Karpas-422 (cell line): Measurements from ENCODE around the gene MACROD2. TPM values are rescaled to one million over a fixed set of nuclear protein-coding genes. Genes with fewer than 3 reads are reported as not detected.

Source experiments
- DNase-seq: peaks from one replicate; pipeline ENCODE4 v3.0.0-alpha.2; 2015
- H2AFZ ChIP-seq: fragments of 200-600 bp; sonication (generic); 2 replicates; pipeline ENCODE4 v1.6.1; 2014; ENCODE audit warnings: antibody characterized with exemption, low read length, mixed read lengths
- H3K27ac ChIP-seq: fragments of 200-600 bp; sonication (generic); 2 replicates; pipeline ENCODE4 v1.5.1; 2014; ENCODE audit warnings: mild to moderate bottlenecking, low read length, moderate library complexity
- H3K27me3 ChIP-seq: fragments of 200-600 bp; sonication (generic); 2 replicates; pipeline ENCODE4 v1.6.1; 2014; ENCODE audit warnings: low read length, mixed read lengths
- H3K36me3 ChIP-seq: fragments of 200-600 bp; sonication (generic); 2 replicates; pipeline ENCODE4 v1.6.1; 2014; ENCODE audit warnings: low read length, mixed read lengths; ENCODE audit not compliant: insufficient read depth
- H3K4me1 ChIP-seq: fragments of 200-600 bp; sonication (generic); 2 replicates; pipeline ENCODE4 v1.6.1; 2014; ENCODE audit warnings: mild to moderate bottlenecking, low read length, mixed read lengths
- H3K4me2 ChIP-seq: fragments of 200-600 bp; sonication (generic); 2 replicates; pipeline ENCODE4 v1.6.1; 2014; ENCODE audit warnings: low read length, low read depth, mild to moderate bottlenecking; ENCODE audit not compliant: poor library complexity, severe bottlenecking
- H3K4me3 ChIP-seq: fragments of 200-600 bp; sonication (generic); 2 replicates; pipeline ENCODE4 v1.5.1; 2014; ENCODE audit warnings: mild to moderate bottlenecking, antibody characterized with exemption, low read length, mixed read lengths
- H3K79me2 ChIP-seq: fragments of 200-600 bp; sonication (generic); 2 replicates; pipeline ENCODE4 v1.6.1; 2014; ENCODE audit warnings: mild to moderate bottlenecking, low read length, mixed read lengths
- H3K9ac ChIP-seq: fragments of 200-600 bp; sonication (generic); 2 replicates; pipeline ENCODE4 v1.6.0; 2014; ENCODE audit warnings: low read length
- H3K9me2 ChIP-seq: fragments of 200-600 bp; sonication (generic), shearing (Covaris generic); replicated peaks from 2 replicates; pipeline ENCODE4 v1.6.0; 2014; ENCODE audit warnings: mild to moderate bottlenecking, low read length, moderate library complexity; ENCODE audit not compliant: insufficient read depth
- H3K9me3 ChIP-seq: fragments of 300-700, 200-600 bp; sonication (generic); 2 replicates; pipeline ENCODE4 v1.6.1; 2014; ENCODE audit warnings: low read length, mixed read lengths
- H4K20me1 ChIP-seq: fragments of 200-600 bp; sonication (generic); 2 replicates; pipeline ENCODE4 v1.6.1; 2014; ENCODE audit warnings: mild to moderate bottlenecking, antibody characterized with exemption, low read length, low read depth; ENCODE audit not compliant: insufficient read depth
- total RNA-seq: library from RNA; depleted of rRNA; stranded (reverse); fragments of >200 nt; shearing (Covaris generic); gene quantifications from 2 replicates; pipeline ENCODE4 v1.2.3, GENCODE V29; 2014; ENCODE audit warnings: low replicate concordance

MACROD2 gene
- total RNA-seq, 1 experiment from 2014 or later: 0.15 TPM

- Histone ChIP-seq H3K4me3 (peak overlapping the region; percentile 67), H2AFZ (peak overlapping the region; percentile 47), H3K9ac (peak overlapping the region; percentile 67)
Measured at GRCh38 chr20:15923030-15923776, 1927.9 kb downstream of the MACROD2 start.

GRCh38 chr20:15924556-15924955, 1929.2 kb downstream of the MACROD2 start:
- peaks cover 53% of the 10 kb centered on the region for H3K4me1 ChIP-seq
- no peak for DNase-seq
- H3K4me3 ChIP-seq: no peak overlapping the region
- no peaks in the 10 kb centered on the region for H3K9me2 ChIP-seq
- H3K9me3 ChIP-seq: no peaks in the 10 kb centered on the region; the same call in 1 of the 2 replicates
- H3K79me2 ChIP-seq: peaks cover 32% of the 10 kb centered on the region
- no peak overlapping the region for H3K4me2 ChIP-seq
- no peaks in the 10 kb centered on the region for H3K27me3 ChIP-seq
- no peak overlapping the region for H2AFZ ChIP-seq
- no peaks in the 10 kb centered on the region for H4K20me1 ChIP-seq
- H3K36me3 ChIP-seq: no peaks in the 10 kb centered on the region
- H3K9ac ChIP-seq: no peak overlapping the region
- H3K27ac ChIP-seq: no peak overlapping the region

More at GRCh38 chr20:15923030-15923776, 1927.9 kb downstream of the MACROD2 start:
- Histone ChIP-seq H3K79me2 (peaks cover 45% of the 10 kb centered on the region), H4K20me1 (no peaks in the 10 kb centered on the region), H3K9me3 (no peaks in the 10 kb centered on the region), H3K9me2 (no peaks in the 10 kb centered on the region), H3K4me1 (peaks cover 58% of the 10 kb centered on the region), H3K4me2 (peak overlapping the region; percentile 75), H3K36me3 (no peaks in the 10 kb centered on the region), H3K27ac (peak overlapping the region; percentile 90), H3K27me3 (no peaks in the 10 kb centered on the region)
- DNase-seq: peak; percentile 91

- H3K27me3 ChIP-seq: no peaks in the 10 kb centered on the region
- H3K4me3 ChIP-seq: no peak overlapping the region
- H3K4me1 ChIP-seq: peaks cover 44% of the 10 kb centered on the region
- H2AFZ ChIP-seq: no peak overlapping the region
- H3K9ac ChIP-seq: no peak overlapping the region
- peaks cover 24% of the 10 kb centered on the region for H3K79me2 ChIP-seq
- no peaks in the 10 kb centered on the region; the same call in 1 of the 2 replicates for H3K9me3 ChIP-seq
- DNase-seq: no peak
- H4K20me1 ChIP-seq: no peaks in the 10 kb centered on the region
- H3K27ac ChIP-seq: no peak overlapping the region
- no peaks in the 10 kb centered on the region for H3K9me2 ChIP-seq
- no peak overlapping the region for H3K4me2 ChIP-seq
- no peaks in the 10 kb centered on the region for H3K36me3 ChIP-seq
Measured at GRCh38 chr20:15925376-15925775, 1930.1 kb downstream of the MACROD2 start.

DNA sequence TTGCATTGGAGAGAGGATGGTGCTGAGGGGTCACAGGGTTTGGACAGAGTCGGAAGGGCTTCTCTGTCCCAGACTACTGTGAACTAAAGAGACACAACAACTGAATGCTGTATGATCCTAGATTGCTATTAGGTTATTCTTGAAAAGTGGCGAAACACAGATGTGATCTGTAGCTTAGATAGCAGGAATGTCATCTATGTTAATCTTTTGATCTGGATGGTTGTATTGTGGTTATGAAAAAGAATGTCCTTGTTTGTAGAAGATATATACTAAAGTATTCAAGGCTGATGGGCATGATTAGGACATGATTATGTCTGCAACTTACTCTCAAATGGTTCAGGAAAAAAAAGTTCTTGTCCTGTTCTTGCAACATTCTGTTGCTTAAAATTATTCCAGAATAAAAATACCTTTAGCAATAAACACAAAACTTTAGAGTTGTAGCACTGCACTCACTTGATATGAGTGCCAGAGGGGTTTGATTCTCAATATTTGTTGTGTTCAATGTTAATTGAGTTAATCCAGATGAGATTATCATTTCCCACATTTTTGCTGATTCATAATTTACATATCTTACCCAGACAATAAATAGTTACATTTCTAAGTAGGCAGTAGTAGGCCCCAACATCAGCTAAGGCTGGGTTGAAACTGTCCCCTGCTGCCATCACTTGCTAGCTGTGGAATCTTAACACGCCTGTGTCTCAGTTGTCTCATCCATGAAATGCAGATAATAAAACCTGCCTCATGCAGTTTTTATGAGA, 1932.8 kb downstream of the MACROD2 start:
- Histone ChIP-seq H3K9me3 (no peaks in the 10 kb centered on the region; the same call in 1 of the 2 replicates), H3K9ac (no peak overlapping the region), H3K4me2 (no peak overlapping the region), H3K27me3 (no peaks in the 10 kb centered on the region), H3K27ac (no peak overlapping the region), H3K4me1 (peaks cover 18% of the 10 kb centered on the region), H2AFZ (no peak overlapping the region), H3K9me2 (no peaks in the 10 kb centered on the region), H4K20me1 (no peaks in the 10 kb centered on the region), H3K4me3 (no peak overlapping the region), H3K79me2 (no peaks in the 10 kb centered on the region), H3K36me3 (no peaks in the 10 kb centered on the region)
- no peak for DNase-seq

- no peak for DNase-seq
- no peak overlapping the region for H3K4me2 ChIP-seq
- no peak overlapping the region for H2AFZ ChIP-seq
- peaks cover 9% of the 10 kb centered on the region for H3K4me1 ChIP-seq
- no peaks in the 10 kb centered on the region for H3K27me3 ChIP-seq
- no peaks in the 10 kb centered on the region; the same call in 1 of the 2 replicates for H3K9me3 ChIP-seq
- no peaks in the 10 kb centered on the region for H3K79me2 ChIP-seq
- H3K4me3 ChIP-seq: no peak overlapping the region
- H4K20me1 ChIP-seq: no peaks in the 10 kb centered on the region
- no peaks in the 10 kb centered on the region for H3K36me3 ChIP-seq
- H3K9ac ChIP-seq: no peak overlapping the region
- H3K27ac ChIP-seq: no peak overlapping the region
- no peaks in the 10 kb centered on the region for H3K9me2 ChIP-seq
Measured at GRCh38 chr20:15928946-15929345, 1933.6 kb downstream of the MACROD2 start.

DNA sequence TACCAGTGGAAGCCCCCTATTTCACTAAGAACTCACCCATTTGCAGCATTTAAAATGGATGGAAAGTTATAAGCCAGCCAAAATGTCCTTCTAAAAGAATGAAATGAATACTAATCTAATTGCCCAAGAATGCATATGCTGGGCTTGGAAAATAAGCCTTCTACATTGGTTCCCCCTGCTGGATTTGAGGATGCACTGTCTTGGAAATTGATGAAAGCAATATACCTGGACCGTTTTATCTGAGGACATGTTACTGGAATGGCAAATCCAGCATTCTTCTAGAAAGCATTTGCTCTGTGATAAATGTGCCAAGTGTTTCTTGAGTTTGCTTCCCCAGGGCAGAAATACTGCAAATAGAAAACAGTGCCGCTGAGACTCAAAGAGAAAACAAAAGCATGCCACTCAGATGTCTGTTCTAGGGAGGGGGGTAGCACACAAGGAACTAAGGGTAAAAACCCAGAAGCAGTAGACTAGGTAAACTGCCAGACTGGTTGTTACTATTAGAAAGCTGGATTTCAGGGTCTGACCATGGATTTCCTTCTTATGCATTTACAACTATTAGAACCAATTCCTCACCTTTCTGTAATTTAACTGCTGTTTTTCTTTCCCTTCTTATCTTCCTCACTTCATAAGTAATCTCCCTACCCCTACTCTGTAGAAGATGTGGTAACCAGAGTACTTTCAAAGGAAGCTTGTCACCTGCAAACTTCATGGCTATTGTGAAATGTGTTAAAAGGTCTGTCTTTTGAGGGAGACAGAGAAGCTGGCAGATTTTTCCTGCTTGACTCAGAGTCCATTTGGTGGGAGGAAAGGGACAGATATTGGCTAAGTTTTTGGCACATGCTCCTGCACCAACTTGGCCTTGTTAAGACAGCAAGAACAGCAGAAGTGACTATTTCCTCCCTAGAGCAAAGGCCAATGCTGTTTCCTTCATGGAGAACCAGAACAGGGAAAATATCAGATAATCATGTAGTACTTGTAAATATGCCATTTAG, 1935.3 kb downstream of the MACROD2 start:
- Histone ChIP-seq H3K4me1 (no peaks in the 10 kb centered on the region), H3K36me3 (no peaks in the 10 kb centered on the region), H3K4me3 (no peak overlapping the region), H3K4me2 (no peak overlapping the region), H3K9me3 (no peaks in the 10 kb centered on the region; the same call in 1 of the 2 replicates), H4K20me1 (no peaks in the 10 kb centered on the region), H3K27ac (no peak overlapping the region), H3K9me2 (no peaks in the 10 kb centered on the region), H3K9ac (no peak overlapping the region), H2AFZ (no peak overlapping the region), H3K27me3 (no peaks in the 10 kb centered on the region), H3K79me2 (no peaks in the 10 kb centered on the region)
- peak; percentile 77 for DNase-seq

DNA sequence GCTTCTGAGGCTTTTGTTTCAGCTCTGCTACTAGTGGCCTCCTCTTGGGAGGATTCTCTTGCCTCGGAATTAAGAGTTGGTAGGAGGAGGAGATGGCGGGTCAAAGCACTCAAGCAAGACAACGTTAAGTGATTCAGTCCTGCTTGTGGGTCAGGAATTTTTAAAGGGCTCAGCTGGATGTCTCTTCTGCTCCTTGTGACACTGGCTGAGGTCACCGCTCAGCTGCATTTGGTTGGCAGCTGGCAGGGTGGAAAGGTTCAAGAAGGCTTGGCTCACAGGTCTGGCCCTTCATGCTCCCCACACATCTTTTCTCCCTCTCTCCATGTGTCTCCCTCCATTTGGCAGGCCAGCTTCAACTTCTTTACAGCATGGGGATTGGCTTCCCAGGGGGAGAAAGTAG, 1936.6 kb downstream of the MACROD2 start:
- no peak overlapping the region for H2AFZ ChIP-seq
- H3K27ac ChIP-seq: no peak overlapping the region
- H3K79me2 ChIP-seq: no peaks in the 10 kb centered on the region
- no peak overlapping the region for H3K9ac ChIP-seq
- no peaks in the 10 kb centered on the region for H3K27me3 ChIP-seq
- H3K4me2 ChIP-seq: no peak overlapping the region
- no peaks in the 10 kb centered on the region for H3K9me2 ChIP-seq
- no peaks in the 10 kb centered on the region for H3K36me3 ChIP-seq
- no peaks in the 10 kb centered on the region; the same call in 1 of the 2 replicates for H3K9me3 ChIP-seq
- H3K4me3 ChIP-seq: no peak overlapping the region
- no peak for DNase-seq
- no peaks in the 10 kb centered on the region for H3K4me1 ChIP-seq
- H4K20me1 ChIP-seq: no peaks in the 10 kb centered on the region
